Renal cortex interstitium (tissue), 11 donors: Measurements from ENCODE around the gene PEAK3. TPM values are rescaled to one million over a fixed set of nuclear protein-coding genes. Genes with fewer than 3 reads are reported as not detected.

Experiments used
- DNase-seq, 11 donors: peaks; one replicate each; pipeline ENCODE4 v3.0.0-alpha.2; 2013; ENCODE audit warnings: low read depth in 9 of 11, low spot score in 4 of 11; ENCODE audit errors: extremely low read depth in 1 of 11
- polyA plus RNA-seq, 3 donors: library from polyadenylated mRNA; unstranded; fragments of 120-200 nt; gene quantifications; one replicate each; pipeline ENCODE4 v1.2.1, GENCODE V29; 2013; ENCODE audit not compliant: insufficient read length in 3 of 3

The PEAK3 gene
- polyA plus RNA-seq, 3 donors = 0.09 to 0.17 (median 0.12) TPM

DNA sequence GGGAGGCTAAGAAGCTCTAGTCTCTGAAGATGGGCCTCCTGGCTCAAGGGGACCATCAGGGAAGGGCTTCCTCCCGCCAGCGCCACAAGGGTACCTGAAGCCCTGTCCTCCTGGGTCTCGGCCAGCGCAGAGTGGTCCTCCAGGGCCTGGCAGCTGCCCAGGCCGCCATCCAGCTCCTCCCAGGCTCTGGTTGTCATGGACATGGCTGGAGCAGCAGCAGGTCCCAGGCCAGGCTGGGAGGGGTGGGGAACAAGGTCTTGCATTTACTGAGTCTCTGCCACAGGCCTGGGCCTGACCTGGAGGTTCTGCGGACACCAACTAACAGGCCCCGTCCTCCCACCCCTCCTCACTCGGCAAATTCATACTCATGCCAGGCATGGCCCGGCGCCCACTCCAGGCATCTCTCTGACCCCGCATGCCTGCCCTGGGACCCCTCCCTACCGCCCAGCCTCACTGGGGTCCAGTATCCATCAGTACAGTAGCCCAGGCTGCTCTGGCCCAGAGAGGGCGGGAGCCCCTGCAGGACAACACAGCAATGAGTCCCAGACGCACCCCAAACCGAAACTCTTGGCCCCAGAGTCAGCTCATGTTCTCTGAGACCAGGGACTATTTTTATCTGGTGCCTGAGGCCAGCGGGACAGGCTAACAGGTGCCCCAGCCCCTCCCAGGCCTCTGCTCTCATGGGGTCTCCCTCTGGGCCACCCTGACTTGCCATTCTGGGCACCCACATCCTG is 26.7 kb downstream of the PEAK3 start:
- no peak for DNase-seq

- peak in 1 of 11 donors; percentile 46 for DNase-seq
Measured at GRCh38 chr19:2254064-2254872, 27.7 kb downstream of the PEAK3 start.

GRCh38 chr19:2253106-2254063 is 28.6 kb downstream of the PEAK3 start:
- DNase-seq = no peak

DNA sequence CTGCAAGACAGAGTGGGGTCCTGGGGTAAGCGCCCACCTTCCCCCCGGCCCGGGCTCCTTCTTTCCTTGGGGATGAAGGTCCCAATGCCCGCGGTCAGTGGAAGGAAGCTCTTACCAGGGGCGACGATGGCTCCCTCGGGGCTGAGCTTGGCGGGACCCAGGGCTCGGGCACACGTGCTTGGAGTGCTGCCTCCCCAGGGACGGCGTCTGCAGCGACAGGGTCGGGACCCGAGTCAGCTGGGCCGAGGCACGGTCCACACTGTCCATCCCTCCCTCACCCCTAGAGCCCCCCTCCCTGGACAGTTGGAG is 29.2 kb downstream of the PEAK3 start:
- no peak for DNase-seq

GRCh38 chr19:2252055-2252796 is 29.7 kb downstream of the PEAK3 start:
- no peak for DNase-seq

DNA sequence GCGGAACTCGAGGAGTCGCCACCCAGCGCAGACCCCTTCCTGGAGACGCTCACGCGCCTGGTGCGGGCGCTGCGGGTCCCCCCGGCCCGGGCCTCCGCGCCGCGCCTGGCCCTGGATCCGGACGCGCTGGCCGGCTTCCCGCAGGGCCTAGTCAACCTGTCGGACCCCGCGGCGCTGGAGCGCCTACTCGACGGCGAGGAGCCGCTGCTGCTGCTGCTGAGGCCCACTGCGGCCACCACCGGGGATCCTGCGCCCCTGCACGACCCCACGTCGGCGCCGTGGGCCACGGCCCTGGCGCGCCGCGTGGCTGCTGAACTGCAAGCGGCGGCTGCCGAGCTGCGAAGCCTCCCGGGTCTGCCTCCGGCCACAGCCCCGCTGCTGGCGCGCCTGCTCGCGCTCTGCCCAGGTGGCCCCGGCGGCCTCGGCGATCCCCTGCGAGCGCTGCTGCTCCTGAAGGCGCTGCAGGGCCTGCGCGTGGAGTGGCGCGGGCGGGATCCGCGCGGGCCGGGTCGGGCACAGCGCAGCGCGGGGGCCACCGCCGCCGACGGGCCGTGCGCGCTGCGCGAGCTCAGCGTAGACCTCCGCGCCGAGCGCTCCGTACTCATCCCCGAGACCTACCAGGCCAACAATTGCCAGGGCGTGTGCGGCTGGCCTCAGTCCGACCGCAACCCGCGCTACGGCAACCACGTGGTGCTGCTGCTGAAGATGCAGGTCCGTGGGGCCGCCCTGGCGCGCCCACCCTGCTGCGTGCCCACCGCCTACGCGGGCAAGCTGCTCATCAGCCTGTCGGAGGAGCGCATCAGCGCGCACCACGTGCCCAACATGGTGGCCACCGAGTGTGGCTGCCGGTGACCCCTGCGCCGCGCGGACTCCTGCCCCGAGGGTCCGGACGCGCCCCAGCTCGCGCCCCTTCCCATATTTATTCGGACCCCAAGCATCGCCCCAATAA is 30.6 kb downstream of the PEAK3 start:
- no peak for DNase-seq

DNA sequence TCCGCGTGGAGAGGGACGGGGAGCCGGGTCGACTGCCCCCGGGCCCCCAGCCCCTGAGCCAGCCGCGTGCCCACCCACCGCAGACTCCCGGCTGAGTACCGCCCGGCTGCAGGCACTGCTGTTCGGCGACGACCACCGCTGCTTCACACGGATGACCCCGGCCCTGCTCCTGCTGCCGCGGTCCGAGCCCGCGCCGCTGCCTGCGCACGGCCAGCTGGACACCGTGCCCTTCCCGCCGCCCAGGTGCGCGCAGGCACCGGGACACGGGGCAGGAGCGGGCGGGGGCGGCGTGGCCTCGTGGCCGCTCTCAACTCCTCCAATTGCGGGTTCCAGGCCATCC is 31.2 kb downstream of the PEAK3 start:
- no peak for DNase-seq

DNA sequence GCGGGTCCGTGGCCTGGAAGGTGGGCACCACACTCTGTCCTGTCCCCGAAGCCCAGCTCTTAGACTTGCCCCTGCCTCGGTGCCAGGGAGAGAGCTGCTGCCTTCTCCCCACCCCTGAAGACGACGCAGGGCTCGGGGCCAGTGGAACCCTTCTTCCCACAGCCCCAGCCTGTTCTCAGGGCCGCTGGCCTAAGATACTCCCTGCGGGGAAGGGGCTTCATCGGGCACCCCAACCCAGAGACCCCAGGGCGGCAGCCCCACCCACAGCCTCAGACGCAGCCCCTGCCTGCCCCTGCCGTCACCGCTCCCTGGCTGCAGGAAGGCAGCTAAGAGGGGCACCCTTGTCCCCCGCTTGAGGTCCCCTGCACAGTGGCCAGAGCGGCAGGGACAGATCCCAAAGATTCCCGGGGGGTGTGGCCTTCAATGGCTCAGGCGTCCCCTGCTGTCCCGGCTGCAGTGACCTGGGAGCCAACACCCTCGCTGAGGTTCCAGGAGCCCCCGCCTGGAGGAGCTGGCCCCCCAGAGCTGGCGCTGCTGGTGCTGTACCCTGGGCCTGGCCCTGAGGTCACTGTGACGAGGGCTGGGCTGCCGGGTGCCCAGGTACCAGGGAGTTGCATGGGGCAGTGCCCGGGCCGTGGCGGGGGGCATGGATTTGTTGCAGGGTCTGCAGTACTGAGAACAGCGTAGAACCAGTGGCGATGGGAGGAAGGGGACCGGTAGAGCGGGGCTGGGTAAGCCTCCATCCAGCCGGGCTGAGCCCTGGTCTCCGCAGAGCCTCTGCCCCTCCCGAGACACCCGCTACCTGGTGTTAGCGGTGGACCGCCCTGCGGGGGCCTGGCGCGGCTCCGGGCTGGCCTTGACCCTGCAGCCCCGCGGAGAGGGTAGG is 31.9 kb downstream of the PEAK3 start:
- DNase-seq = no peak

- DNase-seq = no peak
Measured at GRCh38 chr19:2249010-2249866, 32.7 kb downstream of the PEAK3 start, which contains the start of gene AMH. Gene AMH, plus strand, starts transcription at chr19:2249323. Its CDS starts 10 bp downstream, at chr19:2249333.

- no peak for DNase-seq
Measured at GRCh38 chr19:2248136-2249009, 33.6 kb downstream of the PEAK3 start.

- no peak for DNase-seq
Measured at GRCh38 chr19:2247433-2248101, 34.4 kb downstream of the PEAK3 start.

DNA sequence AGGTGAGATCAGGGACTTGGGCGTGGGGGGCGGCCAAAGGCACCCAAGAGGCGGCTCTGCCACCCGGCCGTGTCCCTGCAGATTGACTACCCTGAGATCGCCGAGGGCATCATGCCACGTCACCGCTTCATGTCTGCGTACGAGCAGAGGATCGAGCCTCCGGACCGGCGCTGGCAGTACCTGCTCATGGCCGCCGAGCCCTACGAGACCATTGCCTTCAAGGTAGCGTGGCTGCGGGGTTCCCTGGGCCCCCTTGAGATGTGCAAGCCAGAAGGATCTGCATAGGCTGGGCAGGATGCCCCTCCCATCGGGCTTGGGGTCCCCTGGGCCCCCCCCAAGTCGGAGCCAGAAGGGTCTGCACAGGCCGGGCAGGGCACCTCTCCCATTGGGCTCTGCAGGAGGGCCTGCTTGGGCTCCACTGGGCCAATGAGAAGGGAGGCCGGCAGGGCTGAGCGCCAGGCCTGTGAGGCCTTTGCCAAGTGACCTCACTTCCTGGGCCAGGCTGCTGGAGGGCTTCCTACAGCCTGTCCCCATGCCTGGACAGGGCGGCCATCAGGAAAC is 35.1 kb downstream of the PEAK3 start:
- DNase-seq = no peak

- no peak for DNase-seq
Measured at GRCh38 chr19:2246014-2246620, 35.9 kb downstream of the PEAK3 start.

DNA sequence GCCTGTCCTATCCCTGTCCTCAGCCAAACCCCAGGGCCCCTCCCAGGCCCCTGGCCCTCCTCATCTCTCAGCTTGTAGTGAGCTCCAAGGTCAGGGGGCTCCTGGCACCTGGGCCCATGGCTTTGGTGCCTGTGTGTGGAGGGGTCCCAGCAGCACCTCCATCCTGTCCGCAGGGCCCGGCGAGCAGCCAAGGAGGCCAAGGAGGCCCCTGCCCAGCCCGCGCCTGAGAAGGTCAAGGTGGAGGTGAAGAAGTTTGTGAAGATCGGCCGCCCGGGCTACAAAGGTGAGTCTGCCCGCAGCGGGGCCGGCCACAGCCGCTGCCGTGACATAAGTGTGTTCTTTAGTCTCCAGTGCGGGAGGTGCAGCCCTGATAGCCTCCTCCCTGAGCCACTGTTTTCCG is 36.7 kb downstream of the PEAK3 start:
- DNase-seq = no peak
